ENCODE measurements around the gene SLC35D3.
A peak's percentile ranks its signal among the peaks of the same experiment; 100 is the strongest.
"Not testable (repeated sequence)": the region's sequence is repeated elsewhere in the genome, so short reads cannot be mapped to it uniquely, and the experiment has no call there.

The SLC35D3 gene

DNA sequence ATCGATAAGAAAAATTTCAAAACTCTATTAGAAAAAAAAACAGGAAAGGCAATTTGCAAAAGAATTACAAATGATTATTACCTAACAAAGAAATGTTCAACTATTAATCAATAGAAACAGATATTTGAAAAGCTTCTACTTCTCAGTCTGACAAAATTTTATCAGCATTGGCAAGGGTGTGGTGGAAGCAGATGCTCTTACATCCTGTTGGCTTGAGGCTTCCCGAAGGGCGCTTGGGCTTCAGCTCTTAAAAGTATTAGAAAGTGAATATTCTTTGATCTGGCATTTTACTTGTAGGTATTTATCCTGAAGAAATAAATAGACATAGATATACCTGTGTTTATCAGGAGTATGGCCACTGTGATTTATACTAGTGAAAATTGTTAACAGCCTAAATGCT, 38.7 kb downstream of the SLC35D3 start:
- no peak for TF ChIP-seq TAF1 (IDR thresholded peaks at IDR 0.05; ENCODE audit: low read depth, low read length)
- no peak for TF ChIP-seq POU2F2 (IDR thresholded peaks at IDR 0.05; ENCODE audit: low read depth, low read length)
- no peak for TF ChIP-seq POLR2A (IDR thresholded peaks at IDR 0.05; ENCODE audit: low read depth, low read length)
- no peak for TF ChIP-seq PAX5 (IDR thresholded peaks at IDR 0.05; ENCODE audit: insufficient read depth, low read length, severe bottlenecking)
- no peak for TF ChIP-seq SPI1 (IDR thresholded peaks at IDR 0.05; ENCODE audit: low read depth, low read length)
- no peak for TF ChIP-seq POLR2AphosphoS5 (IDR thresholded peaks at IDR 0.05; ENCODE audit: low read depth, low read length)
- DNase-seq (ENCODE audit: insufficient read length, low spot score), result no peak
- no peak for FAIRE-seq

DNA sequence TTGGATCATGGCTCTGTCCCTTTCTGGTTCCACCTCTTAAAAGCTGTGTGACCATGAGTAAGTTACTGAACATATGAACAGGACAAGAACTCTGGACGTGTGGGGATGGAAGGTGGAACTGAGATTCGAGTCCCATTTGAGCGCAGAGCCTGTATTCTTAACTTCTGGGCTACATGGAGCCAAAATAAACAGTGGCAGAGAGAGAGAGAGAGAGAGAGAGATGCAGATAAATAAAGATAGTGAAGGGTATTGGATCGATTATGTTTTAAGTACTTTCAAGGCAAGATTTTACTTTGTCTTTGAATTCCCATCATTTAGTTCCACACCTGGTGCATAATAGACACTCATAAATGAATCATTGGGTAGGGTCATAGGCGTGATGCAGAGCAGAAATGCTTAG, 39.7 kb downstream of the SLC35D3 start:
- FAIRE-seq (no peak), DNase-seq (ENCODE audit: insufficient read length, low spot score) (no peak)
- no peak for TF ChIP-seq SPI1 (IDR thresholded peaks at IDR 0.05; ENCODE audit: low read depth, low read length)
- TF ChIP-seq POU2F2 (IDR thresholded peaks at IDR 0.05; ENCODE audit: low read depth, low read length), result no peak
- no peak for TF ChIP-seq POLR2AphosphoS5 (IDR thresholded peaks at IDR 0.05; ENCODE audit: low read depth, low read length)
- TF ChIP-seq PAX5 (IDR thresholded peaks at IDR 0.05; ENCODE audit: insufficient read depth, low read length, severe bottlenecking), result no peak
- TF ChIP-seq POLR2A (IDR thresholded peaks at IDR 0.05; ENCODE audit: low read depth, low read length), result no peak
- no peak for TF ChIP-seq TAF1 (IDR thresholded peaks at IDR 0.05; ENCODE audit: low read depth, low read length)

DNA sequence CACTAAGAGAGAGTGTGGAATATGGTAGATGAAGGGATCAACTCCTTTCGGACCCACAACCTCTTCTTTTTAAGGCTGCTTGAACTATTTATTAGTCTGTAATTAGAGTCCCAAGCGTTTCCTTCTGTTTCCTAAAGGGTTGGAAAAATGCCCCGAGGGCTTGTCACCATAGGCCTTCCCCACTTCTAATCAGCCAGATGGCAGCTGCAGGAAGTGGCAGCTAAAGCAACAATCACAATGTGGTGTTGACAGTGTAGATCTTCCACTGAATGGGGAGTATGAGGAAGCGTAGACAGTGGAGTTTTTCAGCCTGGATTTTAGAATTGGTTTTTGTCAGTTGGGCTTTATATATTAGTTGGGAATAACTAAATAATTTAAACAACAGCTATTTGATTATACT, 40.6 kb downstream of the SLC35D3 start:
- DNase-seq (ENCODE audit: insufficient read length, low spot score) (no peak), FAIRE-seq (no peak)
- TF ChIP-seq SPI1 (IDR thresholded peaks at IDR 0.05; ENCODE audit: low read depth, low read length) (no peak), POLR2A (IDR thresholded peaks at IDR 0.05; ENCODE audit: low read depth, low read length) (no peak), POLR2AphosphoS5 (IDR thresholded peaks at IDR 0.05; ENCODE audit: low read depth, low read length) (no peak), PAX5 (IDR thresholded peaks at IDR 0.05; ENCODE audit: insufficient read depth, low read length, severe bottlenecking) (no peak), POU2F2 (IDR thresholded peaks at IDR 0.05; ENCODE audit: low read depth, low read length) (no peak)

DNA sequence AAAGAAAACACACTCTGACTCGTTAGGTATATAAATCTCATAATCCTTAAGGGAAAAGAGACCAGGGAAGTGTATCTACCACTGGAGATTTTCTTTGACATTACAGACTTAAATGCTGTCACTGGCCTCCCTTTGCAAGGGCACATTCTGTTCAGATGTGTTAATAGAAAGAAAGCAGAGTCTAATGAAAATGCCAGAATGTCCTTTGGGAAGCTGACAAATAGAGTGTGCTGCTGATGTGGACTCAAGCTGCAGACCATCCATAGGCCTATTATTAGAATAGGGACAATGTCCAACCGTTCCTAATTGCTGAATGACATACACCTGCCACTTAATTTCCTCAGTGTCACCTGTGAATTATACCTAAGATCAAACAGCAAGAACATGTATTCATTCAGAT, 41.2 kb downstream of the SLC35D3 start:
- no peak for DNase-seq (ENCODE audit: insufficient read length, low spot score)
- no peak for FAIRE-seq
- TF ChIP-seq POLR2A (IDR thresholded peaks at IDR 0.05; ENCODE audit: low read depth, low read length), result no peak
- no peak for TF ChIP-seq POLR2AphosphoS5 (IDR thresholded peaks at IDR 0.05; ENCODE audit: low read depth, low read length)
- TF ChIP-seq TAF1 (IDR thresholded peaks at IDR 0.05; ENCODE audit: low read depth, low read length), result no peak
- no peak for TF ChIP-seq PAX5 (IDR thresholded peaks at IDR 0.05; ENCODE audit: insufficient read depth, low read length, severe bottlenecking)
- no peak for TF ChIP-seq SPI1 (IDR thresholded peaks at IDR 0.05; ENCODE audit: low read depth, low read length)
- TF ChIP-seq POU2F2 (IDR thresholded peaks at IDR 0.05; ENCODE audit: low read depth, low read length), result no peak

DNA sequence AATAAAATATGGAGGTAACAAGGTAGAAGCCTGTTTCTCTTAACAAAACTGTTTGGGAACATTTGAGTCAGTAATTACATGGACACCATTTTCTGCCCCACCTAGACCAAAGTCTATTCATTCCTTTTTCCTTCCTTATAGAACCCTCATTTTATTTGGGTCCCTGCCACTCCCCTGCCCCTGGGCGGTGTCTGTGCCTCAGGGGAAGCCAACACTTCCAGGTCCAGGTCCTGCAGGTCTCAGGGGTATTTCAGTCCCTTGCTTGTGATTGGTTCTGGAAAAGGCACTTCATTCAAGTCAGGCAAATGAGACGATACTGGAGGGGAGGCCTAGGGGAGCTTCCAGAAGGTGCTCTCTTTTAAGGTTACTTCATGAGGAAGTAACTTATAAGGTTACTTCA, 42.3 kb downstream of the SLC35D3 start:
- DNase-seq (ENCODE audit: insufficient read length, low spot score), result no peak
- FAIRE-seq, result no peak
- no peak for TF ChIP-seq POU2F2 (IDR thresholded peaks at IDR 0.05; ENCODE audit: low read depth, low read length)
- TF ChIP-seq SPI1 (IDR thresholded peaks at IDR 0.05; ENCODE audit: low read depth, low read length), result no peak

DNA sequence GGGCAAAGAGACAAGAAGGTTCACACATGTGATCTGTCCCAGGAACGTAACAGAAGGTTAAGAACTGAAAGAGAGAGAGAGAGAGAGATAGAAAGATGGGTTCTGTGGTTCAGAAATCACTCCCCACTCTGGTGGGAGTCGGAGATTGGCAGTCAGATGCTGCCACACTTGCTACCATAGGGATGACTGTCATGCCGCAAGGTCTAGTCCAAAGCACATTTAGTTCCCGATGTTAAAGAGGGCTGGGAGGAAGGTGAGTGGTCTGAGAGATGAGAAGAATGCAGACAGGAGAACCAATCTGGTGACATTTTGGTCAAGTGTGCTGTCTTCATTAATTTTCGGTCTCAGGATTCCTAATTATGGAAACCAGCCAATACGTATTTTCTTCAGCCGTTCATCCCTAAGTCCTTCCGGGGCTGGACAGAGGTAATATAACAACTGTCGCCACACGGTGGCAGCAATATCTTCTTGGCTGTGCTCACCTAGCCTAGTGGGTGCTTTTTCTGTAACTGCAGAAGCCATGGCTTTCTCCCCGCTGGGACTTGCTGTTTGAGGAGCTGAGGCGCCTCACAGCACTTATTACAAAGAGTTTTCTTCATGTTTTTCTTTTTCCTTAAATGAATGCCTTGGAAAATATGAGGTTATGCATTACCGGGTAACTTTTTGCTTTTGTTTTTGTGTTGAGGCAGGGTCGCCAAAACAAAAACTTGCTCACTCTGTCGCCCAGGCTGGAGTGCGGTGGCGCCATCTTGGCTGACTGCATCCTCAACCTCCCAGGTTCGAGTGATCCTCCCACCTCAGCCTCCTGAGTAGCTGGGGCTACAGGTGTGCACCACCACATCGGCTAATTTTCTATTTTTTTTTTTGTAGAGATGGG, 46.0 kb downstream of the SLC35D3 start:
- DNase-seq (ENCODE audit: insufficient read length, low spot score) (peak; percentile 58), FAIRE-seq (peak; percentile 94)
- no peak for TF ChIP-seq POLR2A (IDR thresholded peaks at IDR 0.05; ENCODE audit: low read depth, low read length)
- no peak for TF ChIP-seq SPI1 (IDR thresholded peaks at IDR 0.05; ENCODE audit: low read depth, low read length)
- no peak for TF ChIP-seq PAX5 (IDR thresholded peaks at IDR 0.05; ENCODE audit: insufficient read depth, low read length, severe bottlenecking)
- TF ChIP-seq POU2F2 (IDR thresholded peaks at IDR 0.05; ENCODE audit: low read depth, low read length), result no peak
- no peak for TF ChIP-seq POLR2AphosphoS5 (IDR thresholded peaks at IDR 0.05; ENCODE audit: low read depth, low read length)
- no peak for TF ChIP-seq TAF1 (IDR thresholded peaks at IDR 0.05; ENCODE audit: low read depth, low read length)

DNA sequence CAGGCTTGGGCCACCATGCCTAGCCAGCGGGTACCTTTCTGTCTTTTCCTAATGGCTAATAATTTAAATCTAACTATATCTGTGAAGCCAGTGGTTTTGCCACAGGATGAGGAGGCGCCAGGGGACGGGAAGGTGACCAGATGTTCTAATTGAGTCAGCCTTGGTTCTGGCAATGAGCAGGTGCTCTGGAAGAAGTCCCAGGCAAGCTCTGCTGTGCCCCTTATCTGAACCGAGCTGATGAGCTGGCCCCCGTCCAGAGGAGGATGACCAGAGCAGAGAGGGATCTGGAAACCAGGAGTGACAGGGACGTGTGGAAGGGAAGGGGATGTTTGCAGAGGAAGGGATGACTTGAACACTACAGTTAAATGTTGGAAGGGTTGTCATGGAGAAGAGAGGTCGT, 46.7 kb downstream of the SLC35D3 start:
- FAIRE-seq (no peak), DNase-seq (ENCODE audit: insufficient read length, low spot score) (no peak)
- TF ChIP-seq POU2F2 (IDR thresholded peaks at IDR 0.05; ENCODE audit: low read depth, low read length) (no peak), PAX5 (IDR thresholded peaks at IDR 0.05; ENCODE audit: insufficient read depth, low read length, severe bottlenecking) (no peak), POLR2A (IDR thresholded peaks at IDR 0.05; ENCODE audit: low read depth, low read length) (no peak), TAF1 (IDR thresholded peaks at IDR 0.05; ENCODE audit: low read depth, low read length) (no peak), POLR2AphosphoS5 (IDR thresholded peaks at IDR 0.05; ENCODE audit: low read depth, low read length) (no peak), SPI1 (IDR thresholded peaks at IDR 0.05; ENCODE audit: low read depth, low read length) (no peak)

DNA sequence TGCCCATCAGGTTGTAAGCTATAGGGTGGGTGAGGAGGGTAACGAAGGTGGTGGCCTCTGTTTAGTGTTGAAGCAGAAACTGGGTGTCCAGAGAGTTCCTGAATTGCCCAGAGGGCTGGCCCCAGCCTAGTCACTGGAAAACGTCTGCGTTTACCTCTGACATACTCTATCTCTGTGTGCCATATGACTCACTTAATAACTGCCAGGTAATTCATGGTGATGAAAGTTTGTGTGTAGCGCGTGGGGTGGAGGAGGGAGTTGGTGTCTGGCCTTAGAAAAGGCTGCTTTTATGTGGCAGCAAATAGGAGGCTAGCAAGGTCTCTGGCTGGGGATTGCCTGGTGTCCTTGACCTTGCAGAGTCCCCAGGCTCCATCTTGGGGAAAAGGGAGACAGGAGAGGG, 47.3 kb downstream of the SLC35D3 start:
- FAIRE-seq (no peak), DNase-seq (ENCODE audit: insufficient read length, low spot score) (no peak)
- TF ChIP-seq SPI1 (IDR thresholded peaks at IDR 0.05; ENCODE audit: low read depth, low read length), result no peak
- no peak for TF ChIP-seq POU2F2 (IDR thresholded peaks at IDR 0.05; ENCODE audit: low read depth, low read length)
- TF ChIP-seq POLR2A (IDR thresholded peaks at IDR 0.05; ENCODE audit: low read depth, low read length), result no peak
- TF ChIP-seq POLR2AphosphoS5 (IDR thresholded peaks at IDR 0.05; ENCODE audit: low read depth, low read length), result no peak
- no peak for TF ChIP-seq PAX5 (IDR thresholded peaks at IDR 0.05; ENCODE audit: insufficient read depth, low read length, severe bottlenecking)
- no peak for TF ChIP-seq TAF1 (IDR thresholded peaks at IDR 0.05; ENCODE audit: low read depth, low read length)

DNA sequence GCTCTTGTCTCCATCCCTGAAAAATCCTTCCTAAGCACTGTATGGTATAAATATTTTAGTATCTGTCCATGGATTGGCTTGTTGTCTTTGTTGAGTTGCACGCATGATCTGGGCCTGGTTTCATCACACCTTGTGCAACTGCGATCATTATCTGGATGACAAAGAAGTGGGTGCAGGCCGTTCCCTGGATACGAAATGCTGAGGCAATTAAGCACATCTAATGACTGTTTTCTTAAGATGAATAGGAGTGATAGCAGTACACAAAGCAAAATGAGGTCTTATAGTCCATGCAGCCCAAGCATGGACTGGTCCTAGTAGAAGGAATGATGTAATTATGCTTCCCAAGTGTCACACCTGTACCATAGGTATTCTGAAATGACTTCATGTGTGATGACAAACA, 47.8 kb downstream of the SLC35D3 start:
- DNase-seq (ENCODE audit: insufficient read length, low spot score), result no peak
- no peak for TF ChIP-seq POU2F2 (IDR thresholded peaks at IDR 0.05; ENCODE audit: low read depth, low read length)
- no peak for TF ChIP-seq PAX5 (IDR thresholded peaks at IDR 0.05; ENCODE audit: insufficient read depth, low read length, severe bottlenecking)
- TF ChIP-seq SPI1 (IDR thresholded peaks at IDR 0.05; ENCODE audit: low read depth, low read length), result no peak
- TF ChIP-seq POLR2A (IDR thresholded peaks at IDR 0.05; ENCODE audit: low read depth, low read length), result no peak
- TF ChIP-seq POLR2AphosphoS5 (IDR thresholded peaks at IDR 0.05; ENCODE audit: low read depth, low read length), result no peak
- no peak for TF ChIP-seq TAF1 (IDR thresholded peaks at IDR 0.05; ENCODE audit: low read depth, low read length)
- no peak for FAIRE-seq

DNA sequence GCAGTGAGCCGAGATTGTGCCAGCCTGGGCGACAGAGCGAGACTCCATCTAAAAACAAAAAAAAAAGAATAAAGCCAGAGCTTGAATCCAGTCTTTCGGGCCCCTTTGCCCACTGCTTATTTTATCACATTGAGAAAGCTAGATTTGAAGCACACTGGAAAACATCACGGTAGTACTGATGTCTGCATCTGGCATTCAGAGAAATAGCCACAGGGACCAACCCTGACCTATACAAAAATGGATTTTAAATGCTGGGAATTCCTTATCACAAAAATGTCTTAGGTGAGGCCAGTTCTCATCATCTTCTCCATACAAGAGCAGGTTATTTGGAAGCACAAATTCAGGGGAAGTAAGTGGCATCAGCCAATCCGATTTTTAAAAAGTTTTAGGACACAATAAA, 49.5 kb downstream of the SLC35D3 start:
- no peak for DNase-seq (ENCODE audit: insufficient read length, low spot score)
- TF ChIP-seq POU2F2 (IDR thresholded peaks at IDR 0.05; ENCODE audit: low read depth, low read length) (no peak), PAX5 (IDR thresholded peaks at IDR 0.05; ENCODE audit: insufficient read depth, low read length, severe bottlenecking) (no peak)
- FAIRE-seq, result no peak

DNA sequence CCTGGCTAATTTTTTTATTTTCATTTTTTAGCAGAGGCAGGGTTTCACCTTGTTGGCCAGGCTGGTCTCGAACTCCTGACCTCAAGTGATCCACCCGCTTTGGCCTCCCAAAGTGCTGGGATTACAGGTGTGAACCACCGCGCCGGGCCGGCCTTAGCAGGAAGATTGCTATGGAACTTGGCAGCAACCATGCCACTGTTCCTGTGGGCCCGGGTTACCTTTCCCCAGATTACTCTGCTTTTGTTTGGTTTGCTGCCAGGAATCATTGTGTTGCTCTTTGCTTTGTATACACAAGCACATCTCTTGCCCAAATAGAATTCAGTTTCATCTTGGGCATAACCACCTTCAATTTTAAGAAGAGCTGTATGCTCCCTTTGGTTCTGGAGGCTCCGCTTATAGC, 51.7 kb downstream of the SLC35D3 start:
- DNase-seq (ENCODE audit: insufficient read length, low spot score); FAIRE-seq: not testable (repeated sequence)

Data from GM12891 (cell line).